ENCODE data around the gene PXMP4.

GRCh38 chr20:33685328-33686099 is 34.6 kb downstream of the PXMP4 start:
- TF ChIP-seq CTCF (IDR thresholded peaks at IDR 0.05): peak; percentile 9
- no peak for TF ChIP-seq EZH2 (IDR thresholded peaks at IDR 0.05)
- TF ChIP-seq EZH2phosphoT487 (IDR thresholded peaks at IDR 0.05): no peak

Measured in neural progenitor cell (in vitro differentiated cells).